ENCODE measurements around the gene PRM1.

Gene PRM1, protein sequence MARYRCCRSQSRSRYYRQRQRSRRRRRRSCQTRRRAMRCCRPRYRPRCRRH

DNA sequence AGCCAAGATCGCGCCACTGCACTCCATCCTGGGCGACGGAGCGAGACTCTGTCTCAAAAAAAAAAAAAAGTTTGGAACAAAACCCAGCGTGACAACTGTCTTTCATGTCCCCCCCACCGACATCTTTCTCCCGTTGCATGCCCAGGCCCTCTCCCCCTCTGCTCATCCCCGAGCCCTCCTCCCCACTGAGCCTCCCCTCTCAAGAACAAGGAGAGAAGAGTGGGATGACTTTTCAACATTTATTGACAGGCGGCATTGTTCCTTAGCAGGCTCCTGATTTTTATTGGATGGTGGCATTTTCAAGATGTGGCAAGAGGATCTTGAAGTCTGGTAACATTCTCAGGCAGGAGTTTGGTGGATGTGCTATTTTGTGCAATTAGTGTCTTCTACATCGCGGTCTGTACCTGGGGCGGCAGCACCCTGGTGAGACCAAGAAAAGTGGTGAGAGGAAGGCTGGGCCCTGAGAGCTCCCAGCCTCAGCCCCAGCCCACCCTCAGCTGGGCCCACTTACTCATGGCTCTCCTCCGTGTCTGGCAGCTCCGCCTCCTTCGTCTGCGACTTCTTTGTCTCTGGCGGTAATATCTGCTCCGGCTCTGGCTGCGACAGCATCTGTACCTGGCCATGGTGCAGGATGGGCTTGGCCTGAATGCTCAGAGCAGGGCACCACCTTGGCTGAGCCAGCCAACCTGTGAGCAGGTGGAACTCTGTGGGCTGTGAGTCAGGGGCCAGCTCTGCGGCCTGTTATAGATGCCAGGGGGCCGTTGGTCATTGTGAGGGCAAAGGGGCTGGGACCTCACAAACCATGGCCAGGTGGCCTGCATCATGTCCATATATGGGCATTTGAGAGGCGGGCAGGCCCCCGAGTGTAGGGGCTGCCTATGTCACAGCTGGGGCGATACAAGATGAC is at the start of gene PRM1:
TSS of gene PRM1 (minus strand) at position 715 of the 907 bp plus-strand sequence. CDS start at position 623, 92 bp downstream.
- Mint-ChIP-seq H3K4me1 (peaks cover 6% of the 10 kb centered on the region), H3K27ac (no peak within 1 kb of the TSS), H3K9me3 (no peaks in the 10 kb centered on the region), H3K4me3 (no peak within 1 kb of the TSS), H3K36me3 (no peaks in the 10 kb centered on the region)
- no peak for DNase-seq (ENCODE audit: low spot score in 2 of 2)
- no peak for ATAC-seq

DNA sequence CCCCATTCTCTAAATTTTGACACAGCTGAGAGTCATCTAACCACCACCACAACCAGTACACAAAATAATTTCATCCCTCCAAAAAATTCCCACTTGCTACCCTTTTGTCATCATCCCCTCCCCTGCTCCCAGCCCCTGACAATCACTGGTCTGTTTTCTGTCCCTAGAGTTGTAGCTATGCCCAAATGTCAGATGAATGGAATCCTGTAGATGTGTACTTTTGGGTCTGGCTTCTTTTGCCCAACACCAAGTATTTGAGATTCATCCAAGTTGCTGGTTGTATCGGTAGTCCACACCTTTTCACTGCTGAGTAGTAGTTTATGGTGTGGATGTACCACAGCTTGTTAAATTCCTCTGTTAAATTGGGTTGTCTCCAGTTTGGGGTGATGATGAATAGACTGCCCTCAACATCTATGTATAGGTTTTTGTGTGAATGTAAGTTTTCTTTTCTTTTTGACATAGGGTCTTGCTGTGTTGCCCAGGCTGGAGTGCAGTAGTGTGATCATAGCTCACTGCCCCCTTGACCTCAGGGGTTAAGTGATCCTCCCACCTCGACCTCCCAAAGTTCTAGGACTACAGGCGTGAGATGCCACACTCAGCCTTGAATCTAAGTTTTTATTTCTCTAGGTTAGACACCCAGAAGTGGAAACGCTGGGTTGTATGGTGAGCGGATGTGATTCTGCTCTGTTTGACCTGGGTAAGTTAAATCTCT is 49.6 kb upstream of the PRM1 start:
- DNase-seq (ENCODE audit: low spot score in 2 of 2), result no peak
- peaks cover 6% of the 10 kb centered on the region for H3K36me3 Mint-ChIP-seq
- H3K27ac Mint-ChIP-seq, result no peak overlapping the region
- ATAC-seq, result no peak
- no peaks in the 10 kb centered on the region for H3K9me3 Mint-ChIP-seq
- peaks cover 31% of the 10 kb centered on the region for H3K4me1 Mint-ChIP-seq
- H3K4me3 Mint-ChIP-seq, result no peak overlapping the region

DNA sequence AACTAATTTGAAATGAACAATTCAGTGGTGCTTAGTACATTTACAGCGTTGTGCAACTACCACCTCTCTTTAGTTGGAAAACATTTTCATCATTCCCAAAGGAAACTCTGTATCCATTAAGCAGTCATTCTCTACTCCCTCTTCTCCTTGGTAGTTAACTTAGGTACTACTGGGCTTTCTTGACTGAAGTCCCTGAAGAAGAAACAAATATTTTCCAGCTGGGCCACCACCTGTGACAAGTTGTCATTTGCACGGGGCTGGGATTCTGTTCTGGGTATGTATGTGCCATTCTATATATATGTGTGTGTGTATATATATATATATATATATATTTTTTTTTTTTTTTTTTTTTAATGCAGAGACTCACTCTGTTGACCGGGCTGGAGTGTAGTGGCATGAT is 48.8 kb upstream of the PRM1 start:
- H3K9me3 Mint-ChIP-seq, result no peaks in the 10 kb centered on the region
- no peak overlapping the region for H3K4me3 Mint-ChIP-seq
- H3K36me3 Mint-ChIP-seq, result peaks cover 6% of the 10 kb centered on the region
- peaks cover 39% of the 10 kb centered on the region for H3K4me1 Mint-ChIP-seq
- no peak for ATAC-seq
- DNase-seq (ENCODE audit: low spot score in 2 of 2), result no peak
- H3K27ac Mint-ChIP-seq, result no peak overlapping the region

DNA sequence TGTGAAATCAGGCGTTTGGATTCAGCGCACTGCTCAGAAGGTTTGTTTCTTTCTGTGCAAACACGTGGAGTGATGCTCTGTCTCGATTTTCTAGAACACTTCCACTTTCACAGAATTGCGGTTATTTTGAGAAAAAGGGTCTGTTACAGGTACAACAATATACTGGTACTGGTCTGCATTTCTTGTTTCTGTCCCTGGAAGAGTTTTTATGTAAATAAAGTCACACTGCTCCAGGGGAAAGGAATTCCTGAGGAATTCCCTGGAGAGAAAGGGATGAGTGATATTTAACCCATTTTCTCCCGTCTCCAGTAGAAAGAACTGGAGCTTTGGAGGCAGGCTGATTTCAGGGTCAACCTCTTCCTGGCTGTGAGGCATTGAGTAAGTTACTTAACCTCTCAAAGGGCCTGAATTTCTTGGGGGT is 48.0 kb upstream of the PRM1 start:
- Mint-ChIP-seq H3K9me3 (no peaks in the 10 kb centered on the region), H3K27ac (peak overlapping the region; percentile 5), H3K4me3 (peak overlapping the region; percentile 64), H3K4me1 (peaks cover 43% of the 10 kb centered on the region), H3K36me3 (peaks cover 6% of the 10 kb centered on the region)
- ATAC-seq (no peak), DNase-seq (ENCODE audit: low spot score in 2 of 2) (no peak)

DNA sequence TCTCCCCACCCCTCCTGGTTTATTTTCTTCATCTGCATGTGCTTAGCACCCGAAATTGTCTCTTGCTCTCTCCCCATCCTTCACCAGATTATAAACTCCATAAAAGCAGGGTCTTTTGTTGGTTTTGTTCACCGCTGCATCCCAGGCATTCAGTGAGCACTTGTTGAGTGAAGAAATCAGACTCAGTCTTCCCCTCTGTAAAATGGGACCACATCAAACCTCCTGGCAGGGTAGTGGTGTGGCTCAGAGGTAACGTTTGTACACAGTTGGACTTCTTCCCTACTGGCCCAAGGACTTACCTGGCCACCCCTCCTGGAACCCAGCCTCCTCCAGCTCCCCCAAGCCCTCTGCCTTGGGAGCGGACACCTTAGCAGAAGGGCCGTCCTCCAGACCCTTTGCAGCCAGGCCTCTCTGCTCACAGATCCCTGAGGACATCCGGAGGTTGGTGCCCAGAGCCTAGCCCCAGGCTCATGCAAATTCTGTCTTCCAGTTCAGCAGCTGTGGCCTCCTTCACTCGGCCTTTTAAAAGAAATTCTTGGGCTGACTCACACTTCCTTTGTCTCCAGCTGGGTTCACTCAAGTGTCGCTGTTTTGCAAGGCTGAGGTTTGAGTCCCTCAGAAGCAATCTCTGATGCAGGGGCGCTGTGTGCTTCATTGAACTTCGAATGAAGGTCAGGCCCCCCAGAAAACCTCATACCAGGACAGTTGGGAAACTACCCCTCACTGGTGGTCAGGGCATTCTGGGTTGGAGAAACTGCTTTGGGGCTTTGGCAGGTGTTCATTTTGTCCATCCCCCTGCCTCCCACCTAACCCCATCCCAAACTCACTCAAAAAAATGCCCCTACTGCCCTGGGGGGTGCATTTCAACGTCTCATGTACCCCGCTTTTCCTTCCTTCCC is 47.3 kb upstream of the PRM1 start:
- Mint-ChIP-seq H3K36me3 (peaks cover 6% of the 10 kb centered on the region), H3K9me3 (no peaks in the 10 kb centered on the region), H3K27ac (peak overlapping the region; percentile 5), H3K4me3 (peak overlapping the region; percentile 64), H3K4me1 (peaks cover 43% of the 10 kb centered on the region)
- DNase-seq (ENCODE audit: low spot score in 2 of 2), result peak; percentile 28 to 75
- ATAC-seq, result peak; percentile 86

DNA sequence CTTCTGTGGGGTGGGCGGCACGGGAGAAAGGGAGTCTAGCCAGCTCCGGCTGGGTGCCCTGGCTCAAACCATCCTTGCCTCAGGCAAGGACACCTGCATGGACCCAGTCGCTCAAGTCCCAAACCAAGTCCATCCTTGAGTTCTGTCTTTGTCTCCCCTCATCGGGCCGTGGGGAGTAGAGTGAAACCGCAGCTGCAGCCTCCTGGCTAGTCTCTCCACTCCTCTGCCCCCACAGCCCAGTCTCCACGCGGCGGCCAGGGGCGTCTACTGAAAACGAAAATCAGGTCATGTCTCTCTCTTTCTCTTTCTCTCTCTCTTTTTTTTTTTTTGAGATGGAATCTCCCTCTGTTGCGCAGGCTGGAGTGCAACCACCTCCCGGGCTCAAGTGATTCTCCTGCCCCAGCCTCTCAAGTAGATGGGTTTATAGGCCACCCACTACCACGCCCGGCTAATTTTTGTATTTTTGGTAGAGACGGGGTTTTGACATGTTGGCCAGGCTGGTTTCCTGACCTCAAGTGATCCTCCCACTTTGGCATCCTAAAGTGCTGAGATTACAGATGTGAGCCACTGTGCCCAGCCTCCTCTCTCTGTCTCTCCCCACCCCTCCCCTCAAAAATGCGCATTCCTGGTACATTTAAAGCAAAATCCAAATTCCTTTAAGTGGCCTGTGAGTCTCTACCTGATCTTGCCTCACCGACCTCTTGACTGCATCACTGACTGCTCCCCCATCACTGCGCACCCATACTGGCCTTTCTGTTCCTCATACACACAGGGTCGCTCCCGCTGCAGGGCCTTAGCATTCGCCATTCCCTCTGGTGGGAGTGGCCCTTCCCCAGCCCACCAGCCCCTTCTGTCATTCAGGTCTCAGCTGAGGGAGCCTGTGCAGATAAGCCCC is 46.4 kb upstream of the PRM1 start:
- H3K4me3 Mint-ChIP-seq, result peak overlapping the region; percentile 64
- peaks cover 6% of the 10 kb centered on the region for H3K36me3 Mint-ChIP-seq
- peaks cover 43% of the 10 kb centered on the region for H3K4me1 Mint-ChIP-seq
- no peaks in the 10 kb centered on the region for H3K9me3 Mint-ChIP-seq
- DNase-seq (ENCODE audit: low spot score in 2 of 2) (peak in 1 of 2 donors; percentile 66), ATAC-seq (peak; percentile 41)
- peak overlapping the region; percentile 5 for H3K27ac Mint-ChIP-seq

DNA sequence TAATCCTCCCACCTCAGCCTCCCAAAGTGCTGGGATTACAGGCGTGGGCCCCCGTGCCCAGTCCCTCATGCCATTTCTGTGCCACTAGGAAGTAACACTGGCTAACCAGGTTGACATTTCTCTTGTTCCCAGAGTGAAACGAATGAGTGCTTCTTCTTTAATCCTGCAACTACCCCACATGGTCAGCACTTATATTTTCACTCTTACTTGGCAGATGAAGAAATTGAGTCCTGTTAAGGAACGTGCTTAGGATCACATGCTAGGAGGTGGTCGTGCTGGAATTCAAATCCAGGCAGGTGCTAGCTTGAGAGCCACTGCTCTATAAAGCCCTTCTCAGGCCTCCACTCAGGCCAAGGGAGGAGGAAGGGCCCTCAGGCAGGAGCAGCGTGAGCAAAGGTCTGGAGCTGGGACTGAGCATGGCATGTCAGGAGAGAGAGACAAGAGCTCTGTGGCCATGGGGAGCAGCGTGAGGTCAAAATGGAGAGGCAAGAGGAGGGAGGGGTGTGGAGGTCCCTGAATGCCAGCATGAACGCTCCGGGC is 45.7 kb upstream of the PRM1 start:
- Mint-ChIP-seq H3K4me1 (peaks cover 43% of the 10 kb centered on the region), H3K9me3 (no peaks in the 10 kb centered on the region), H3K4me3 (peak overlapping the region; percentile 64), H3K36me3 (peaks cover 6% of the 10 kb centered on the region), H3K27ac (peak overlapping the region; percentile 5)
- ATAC-seq, result no peak
- no peak for DNase-seq (ENCODE audit: low spot score in 2 of 2)

DNA sequence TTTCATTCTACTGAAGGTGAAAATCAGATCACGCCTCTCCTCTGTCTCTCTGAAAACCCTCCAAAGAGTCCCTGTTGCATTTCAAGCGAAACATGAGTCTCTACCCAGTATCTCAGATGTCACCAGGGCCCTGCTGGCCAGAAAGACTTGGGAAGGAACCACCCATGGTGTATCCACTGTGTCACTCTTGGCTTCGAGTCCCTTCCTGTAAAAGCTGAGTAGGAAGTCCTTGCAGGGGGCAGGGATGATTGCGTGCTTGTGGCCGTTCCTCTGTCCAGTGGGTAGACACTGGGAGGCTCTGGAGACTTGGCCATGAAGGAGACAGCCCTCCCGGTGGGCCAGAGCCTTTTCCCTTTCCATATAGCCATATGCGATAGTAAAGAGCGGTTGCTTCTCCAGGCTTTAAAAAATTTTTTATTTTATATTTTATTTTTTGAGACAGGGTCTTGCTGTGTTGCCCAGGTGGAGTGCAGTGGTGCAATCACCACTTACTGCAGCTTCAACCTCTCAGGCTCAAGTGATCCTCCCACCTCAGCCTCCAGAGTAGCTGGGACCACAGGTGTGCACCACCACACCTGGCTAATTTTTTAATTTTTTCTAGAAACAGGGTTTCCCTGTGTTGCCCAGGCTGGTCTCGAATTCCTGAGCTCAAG is 45.1 kb upstream of the PRM1 start:
- H3K4me3 Mint-ChIP-seq, result no peak overlapping the region
- DNase-seq (ENCODE audit: low spot score in 2 of 2), result no peak
- peaks cover 43% of the 10 kb centered on the region for H3K4me1 Mint-ChIP-seq
- ATAC-seq, result peak; percentile 2
- no peaks in the 10 kb centered on the region for H3K9me3 Mint-ChIP-seq
- peak overlapping the region; percentile 5 for H3K27ac Mint-ChIP-seq
- peaks cover 6% of the 10 kb centered on the region for H3K36me3 Mint-ChIP-seq

DNA sequence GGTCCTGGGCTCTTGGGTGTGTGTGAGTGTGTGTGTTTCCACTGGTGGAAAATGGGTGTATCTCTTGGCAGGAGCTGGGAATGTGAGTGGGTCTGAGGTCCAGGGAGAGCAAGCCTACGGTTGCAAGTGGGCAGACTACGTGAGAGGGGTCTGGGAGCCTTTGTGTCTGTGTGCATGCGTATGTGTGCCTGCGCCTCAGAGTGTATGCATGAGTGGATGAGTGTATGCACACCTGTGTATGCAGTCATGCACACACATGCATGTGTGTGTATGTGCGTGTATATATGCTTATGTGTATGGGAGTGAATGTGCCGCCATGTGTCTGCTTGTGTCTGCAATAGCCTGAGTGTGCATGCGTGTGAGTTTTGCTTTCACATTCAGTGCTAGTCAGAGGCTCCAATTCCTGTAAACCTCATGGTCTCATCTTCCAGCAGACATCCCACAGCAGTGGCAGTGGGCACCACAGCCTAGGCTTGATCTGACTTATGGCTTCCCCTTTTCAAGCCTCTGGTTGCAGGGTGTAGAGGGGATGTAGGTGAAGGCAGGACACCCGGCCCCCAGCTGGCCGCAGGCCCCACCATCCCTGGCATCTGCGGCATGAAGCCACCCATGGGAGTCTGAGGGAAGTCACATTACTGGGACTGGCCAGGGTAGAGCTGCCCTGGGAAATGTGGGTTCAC is 44.4 kb upstream of the PRM1 start:
- peak; percentile 62 for ATAC-seq
- Mint-ChIP-seq H3K27ac (peak overlapping the region; percentile 30), H3K4me3 (no peak overlapping the region)

DNA sequence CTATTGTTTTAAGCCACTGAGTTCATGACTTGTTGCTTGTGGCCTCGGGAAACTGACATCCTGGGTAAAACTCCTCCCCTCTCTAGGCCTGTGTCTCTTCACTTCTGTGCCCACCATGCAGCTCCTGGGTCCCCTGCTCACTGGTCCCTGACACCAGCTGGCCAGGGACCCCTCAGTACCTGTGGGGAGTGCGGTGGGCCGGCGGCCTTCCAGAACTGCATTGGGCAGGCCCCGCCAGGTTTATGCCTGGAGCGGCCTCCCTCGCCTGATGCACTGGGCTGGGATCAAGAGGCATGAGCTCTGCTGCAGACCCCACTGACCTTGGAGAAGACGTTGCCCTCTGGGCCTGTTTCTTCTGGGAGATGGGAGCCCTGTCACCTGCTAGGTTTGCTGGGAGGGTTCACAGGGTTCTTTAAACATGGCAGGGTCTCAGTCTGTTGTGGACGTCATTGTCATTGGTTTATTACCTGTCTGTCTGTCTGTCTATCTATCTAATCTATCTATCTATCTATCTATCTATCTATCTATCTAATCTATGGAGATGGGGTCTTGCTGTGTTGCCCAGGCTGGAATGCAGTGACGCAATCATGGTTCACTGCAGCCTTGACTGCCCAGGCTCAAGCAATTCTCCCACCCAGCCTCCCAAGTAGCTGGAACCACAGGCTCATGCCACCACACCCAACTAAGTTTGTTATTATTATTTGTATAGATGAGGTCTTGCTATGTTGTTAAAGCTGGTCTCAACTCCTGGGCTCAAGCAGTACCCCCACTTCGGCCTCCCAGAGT is 42.6 kb upstream of the PRM1 start:
- peaks cover 41% of the 10 kb centered on the region for H3K4me1 Mint-ChIP-seq
- H3K27ac Mint-ChIP-seq, result no peak overlapping the region
- no peak for DNase-seq (ENCODE audit: low spot score in 2 of 2)
- no peak for ATAC-seq
- no peak overlapping the region for H3K4me3 Mint-ChIP-seq
- peaks cover 6% of the 10 kb centered on the region for H3K36me3 Mint-ChIP-seq
- H3K9me3 Mint-ChIP-seq, result no peaks in the 10 kb centered on the region

More for the DNA sequence above, 44.4 kb upstream of the PRM1 start:
- peak in 1 of 2 donors; percentile 70 for DNase-seq (ENCODE audit: low spot score in 2 of 2)
- Mint-ChIP-seq H3K4me1 (peaks cover 43% of the 10 kb centered on the region), H3K9me3 (no peaks in the 10 kb centered on the region), H3K36me3 (peaks cover 6% of the 10 kb centered on the region)

DNA sequence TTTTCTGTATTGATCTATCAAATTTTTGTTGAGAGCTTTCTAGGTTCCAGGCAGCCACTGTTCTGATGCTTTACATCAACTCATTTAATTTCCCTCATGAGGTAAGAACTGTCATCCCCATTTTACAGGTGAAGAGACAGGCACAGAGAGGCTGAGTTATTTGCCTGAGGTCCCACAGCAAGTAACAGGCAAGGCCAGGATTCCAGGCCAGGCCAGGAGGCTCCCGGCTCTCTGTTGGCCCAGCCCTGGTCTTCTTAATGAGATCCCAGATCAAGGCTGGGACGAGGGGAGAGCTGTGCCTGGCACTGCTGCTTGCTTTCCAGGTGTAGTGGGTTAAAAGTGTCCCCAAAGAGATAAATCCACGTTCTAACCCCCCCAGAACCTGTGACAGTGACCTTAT is 41.7 kb upstream of the PRM1 start:
- no peak for ATAC-seq
- Mint-ChIP-seq H3K27ac (peak overlapping the region; percentile 32), H3K4me3 (no peak overlapping the region), H3K36me3 (peaks cover 6% of the 10 kb centered on the region), H3K4me1 (peaks cover 35% of the 10 kb centered on the region), H3K9me3 (no peaks in the 10 kb centered on the region)
- DNase-seq (ENCODE audit: low spot score in 2 of 2), result no peak

DNA sequence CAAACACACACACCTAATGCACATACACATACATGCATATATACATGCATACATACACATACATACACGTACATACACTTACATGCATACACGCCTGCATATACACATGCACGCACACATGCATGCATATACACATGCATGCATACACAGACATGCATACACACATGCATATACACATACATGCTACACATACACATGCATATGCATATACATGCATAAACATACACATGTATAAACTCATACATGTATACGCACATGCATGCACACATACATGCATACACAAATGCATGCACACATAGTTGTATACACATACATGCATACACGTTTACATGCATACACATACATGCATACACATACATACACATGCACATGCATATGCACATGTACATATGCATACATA is 40.5 kb upstream of the PRM1 start:
- Mint-ChIP-seq H3K4me1 (peaks cover 24% of the 10 kb centered on the region), H3K4me3 (no peak overlapping the region), H3K27ac (no peak overlapping the region), H3K9me3 (no peaks in the 10 kb centered on the region), H3K36me3 (no peaks in the 10 kb centered on the region)
- no peak for DNase-seq (ENCODE audit: low spot score in 2 of 2)
- no peak for ATAC-seq
